Non-pigmented ciliary epithelial cell (primary cell): Measurements from ENCODE around the gene ATP13A4.

ENCODE experiments used
- DNase-seq: peaks from one replicate; pipeline ENCODE4 v3.0.0-alpha.2; 2010; ENCODE audit warnings: low read depth

ATP13A4 gene

DNA sequence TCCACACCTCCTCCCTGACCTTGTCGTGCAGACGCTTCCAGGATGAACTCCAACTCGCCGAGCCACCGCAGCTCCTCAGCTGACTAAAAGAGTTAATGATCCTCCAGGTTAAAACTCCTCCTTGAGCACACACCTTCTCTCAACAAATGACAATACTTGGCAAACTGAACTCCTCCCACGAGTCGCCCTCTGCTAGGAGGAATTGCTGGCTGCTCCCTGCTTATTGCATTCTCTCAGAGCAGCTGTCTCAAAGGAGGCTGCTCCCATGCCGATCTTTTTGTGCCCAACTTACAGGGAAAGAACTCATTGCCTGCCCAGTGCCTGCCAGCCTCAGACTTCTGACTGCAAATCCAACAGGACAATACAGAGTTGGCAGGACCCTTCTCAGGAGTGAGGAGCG is at the start of gene ATP13A4:
Gene ATP13A4, minus strand, starts transcription at position 85 of the 400 bp plus-strand sequence. CDS start 96 bp downstream, outside the sequence.
- DNase-seq, result no peak

GRCh38 chr3:193599393-193599792 is 44.7 kb upstream of the ATP13A4 start:
- DNase-seq, result no peak

- no peak for DNase-seq
These were observed 43.5 kb upstream of the ATP13A4 start for GRCh38 chr3:193598202-193598601.

GRCh38 chr3:193595939-193596487 is 41.3 kb upstream of the ATP13A4 start:
- DNase-seq, result no peak

GRCh38 chr3:193594946-193595689 is 40.4 kb upstream of the ATP13A4 start:
- no peak for DNase-seq

GRCh38 chr3:193593668-193594030 is 39.0 kb upstream of the ATP13A4 start:
- no peak for DNase-seq

DNA sequence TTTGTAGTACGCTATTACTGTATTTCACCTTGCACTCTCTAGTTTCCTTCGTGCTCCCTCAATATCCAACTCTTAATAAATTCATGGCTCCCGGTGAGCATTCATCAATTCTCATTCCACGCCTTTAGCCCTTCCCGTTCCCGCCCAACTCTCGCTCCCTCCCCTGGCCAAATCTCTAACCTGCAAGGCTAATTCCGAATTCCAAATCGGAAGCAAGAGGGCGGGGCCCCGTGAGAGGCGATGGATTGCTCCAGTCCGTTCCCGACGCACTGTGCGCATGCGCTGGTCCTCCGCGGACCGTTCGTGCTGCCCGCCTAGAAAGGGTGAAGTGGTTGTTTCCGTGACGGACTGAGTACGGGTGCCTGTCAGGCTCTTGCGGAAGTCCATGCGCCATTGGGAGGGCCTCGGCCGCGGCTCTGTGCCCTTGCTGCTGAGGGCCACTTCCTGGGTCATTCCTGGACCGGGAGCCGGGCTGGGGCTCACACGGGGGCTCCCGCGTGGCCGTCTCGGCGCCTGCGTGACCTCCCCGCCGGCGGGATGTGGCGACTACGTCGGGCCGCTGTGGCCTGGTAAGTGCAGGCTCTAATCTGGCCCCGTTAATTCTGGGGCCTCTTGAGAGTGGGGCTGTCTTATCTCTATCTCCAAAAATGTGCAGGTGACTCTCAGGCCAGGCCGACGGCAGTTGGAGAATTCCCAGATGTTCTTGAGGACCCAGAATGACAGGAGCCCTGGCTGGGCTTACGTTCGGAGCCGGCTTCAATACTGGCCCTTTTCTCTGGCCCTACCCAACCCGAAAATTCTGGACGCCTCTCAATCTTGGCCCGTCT is 38.4 kb upstream of the ATP13A4 start, which contains the start of gene OPA1:
Gene OPA1, plus strand, starts transcription at position 368 of the 827 bp plus-strand sequence. Its CDS starts 170 bp downstream, at position 538.
- peak; percentile 95 for DNase-seq

- DNase-seq, result peak; percentile 75
These were observed 35.6 kb upstream of the ATP13A4 start for GRCh38 chr3:193590088-193590856.

DNA sequence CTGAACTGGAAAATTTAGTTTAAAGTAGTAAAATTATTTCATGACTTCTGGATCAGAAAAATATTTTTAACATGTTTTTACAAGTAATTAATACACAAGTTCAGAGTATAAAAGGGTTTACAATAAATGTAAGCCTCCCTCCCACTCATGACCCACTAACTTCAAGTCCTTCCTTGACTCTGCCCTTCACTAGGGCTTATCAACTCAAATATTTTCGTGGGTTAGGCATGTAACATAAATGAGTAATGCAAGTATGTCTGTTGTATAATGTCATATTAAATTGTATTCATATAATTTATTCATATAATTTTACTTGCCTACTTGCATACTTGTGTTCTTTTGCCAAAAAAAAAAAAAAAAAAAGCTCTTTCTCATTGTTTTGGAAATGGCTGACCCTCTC is 34.9 kb upstream of the ATP13A4 start:
- DNase-seq, result no peak

- no peak for DNase-seq
These were observed 34.4 kb upstream of the ATP13A4 start for GRCh38 chr3:193589129-193589528.

DNA sequence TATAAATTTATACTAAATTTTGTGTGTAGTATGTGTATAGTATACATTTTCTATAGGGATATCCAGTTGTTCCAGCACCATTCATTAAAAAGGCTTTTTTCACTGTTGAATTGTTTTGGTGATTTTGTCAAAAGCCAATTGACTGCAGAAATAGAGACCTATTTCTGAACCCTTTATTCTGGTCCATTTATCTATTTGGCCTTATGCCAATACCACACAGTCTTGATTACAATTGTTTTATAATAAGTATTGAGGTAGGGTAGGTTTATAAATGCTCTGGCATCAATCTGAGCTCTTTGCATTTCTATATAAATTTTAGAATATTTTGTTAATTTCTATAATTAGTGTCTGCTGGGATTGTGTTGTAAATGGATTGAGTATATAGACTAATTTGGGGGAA is 31.8 kb upstream of the ATP13A4 start:
- no peak for DNase-seq

- no peak for DNase-seq
These were observed 30.8 kb upstream of the ATP13A4 start for GRCh38 chr3:193585530-193585929.

GRCh38 chr3:193574488-193575070 is 19.9 kb upstream of the ATP13A4 start:
- no peak for DNase-seq

DNA sequence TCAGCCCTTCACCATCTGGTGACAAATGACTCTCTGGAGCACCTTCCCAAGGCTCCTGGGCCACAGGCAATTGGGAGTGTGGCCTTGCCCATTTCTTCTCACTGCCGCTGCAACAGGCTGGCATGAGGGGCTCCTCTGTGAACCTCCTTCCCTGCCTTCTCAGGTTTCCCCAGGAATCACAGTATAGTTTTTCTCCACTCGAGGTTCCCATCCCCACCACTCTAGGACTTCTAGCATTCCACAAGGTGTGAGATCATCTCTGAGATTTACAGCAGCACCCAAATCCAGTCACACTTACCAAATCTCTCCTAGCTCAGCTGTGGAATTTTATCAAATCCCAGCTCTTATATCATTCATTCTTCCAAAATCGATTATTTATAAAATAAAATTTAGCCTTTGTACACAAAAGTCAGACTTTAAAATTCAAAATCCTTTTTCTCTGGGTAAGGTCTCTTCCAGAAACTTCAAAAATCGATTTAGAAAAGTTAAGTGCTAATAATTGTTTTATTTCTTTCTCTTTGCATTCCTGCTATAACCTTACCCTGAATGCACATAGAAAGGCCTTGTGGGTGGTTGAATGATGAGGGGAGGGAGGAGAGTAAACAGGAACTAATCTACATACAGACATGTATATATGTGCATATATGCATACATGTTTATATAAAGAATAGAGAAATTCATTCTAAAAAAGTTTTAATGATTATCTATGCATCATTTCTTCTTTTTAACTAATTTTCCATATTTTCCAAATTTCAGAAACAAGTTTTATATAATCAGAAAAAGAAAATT is 18.9 kb upstream of the ATP13A4 start:
- DNase-seq, result no peak

DNA sequence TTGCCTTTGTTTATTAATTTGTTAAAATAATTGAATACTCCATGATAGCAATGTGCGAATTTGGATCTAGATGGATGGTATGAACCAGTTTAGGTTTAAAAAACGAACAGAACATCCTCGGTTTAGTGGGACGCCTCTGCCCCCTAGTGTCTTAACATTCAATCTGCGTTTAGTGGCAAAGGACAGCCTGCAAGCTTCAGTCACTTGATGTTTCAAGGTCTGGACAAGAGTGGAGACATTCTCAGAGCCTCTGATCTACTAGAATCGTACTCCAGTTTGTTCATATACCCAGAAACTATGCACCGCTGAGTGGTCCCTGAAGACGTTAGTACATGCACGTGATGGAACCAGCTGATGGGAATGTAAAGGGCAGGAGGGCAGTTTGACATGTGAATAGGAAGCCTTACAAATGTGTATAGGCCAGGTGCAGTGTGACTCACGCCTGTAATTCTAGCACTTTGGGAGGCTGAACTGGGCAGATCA is 17.8 kb upstream of the ATP13A4 start:
- DNase-seq, result no peak

- no peak for DNase-seq
These were observed 14.4 kb upstream of the ATP13A4 start for GRCh38 chr3:193569119-193569518.

DNA sequence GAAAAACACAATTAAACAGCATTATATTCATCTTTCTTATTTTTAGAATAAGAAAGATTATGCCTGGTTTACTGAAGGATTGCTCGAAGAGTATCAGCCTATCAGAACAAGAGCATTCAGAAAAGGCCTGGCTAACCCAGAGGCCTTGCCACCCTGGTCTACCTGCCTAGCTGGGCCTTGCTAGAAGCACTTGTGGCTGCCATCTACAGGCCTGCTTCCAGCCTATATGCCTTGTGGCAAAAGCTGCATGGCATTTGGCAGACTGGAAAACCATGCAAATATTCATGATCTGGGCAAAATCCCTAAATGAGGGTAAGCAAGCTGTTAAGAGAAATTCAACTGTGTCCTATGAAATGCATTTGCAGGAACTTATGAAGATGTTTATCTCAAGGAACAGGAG is 9.3 kb upstream of the ATP13A4 start:
- no peak for DNase-seq

- no peak for DNase-seq
These were observed 8.7 kb upstream of the ATP13A4 start for GRCh38 chr3:193563426-193563825.

DNA sequence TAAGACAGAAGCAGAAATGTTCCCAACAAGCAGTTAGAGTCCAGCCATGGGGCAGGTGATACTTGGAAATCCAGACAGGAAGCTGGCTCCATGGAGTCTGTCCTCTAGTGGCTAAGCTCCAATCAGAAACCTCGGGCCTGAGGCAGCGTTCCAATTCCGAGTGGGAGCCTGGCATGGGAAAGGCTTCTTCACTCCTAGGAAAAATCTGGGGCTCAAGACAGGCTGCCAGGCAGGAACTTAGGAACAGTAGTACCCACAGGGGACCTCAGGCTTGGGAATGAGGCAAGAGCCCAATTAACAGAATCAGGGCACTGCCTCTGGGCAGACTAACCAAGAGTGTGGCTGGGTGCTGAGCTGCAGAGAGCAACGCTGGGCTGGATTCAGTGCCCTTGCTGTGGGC is 6.2 kb upstream of the ATP13A4 start:
- no peak for DNase-seq

GRCh38 chr3:193560091-193560490 is 5.4 kb upstream of the ATP13A4 start:
- no peak for DNase-seq

GRCh38 chr3:193559100-193559499 is 4.4 kb upstream of the ATP13A4 start:
- no peak for DNase-seq
